ENCODE results near the gene SLC6A17.

The SLC6A17 gene

GRCh38 chr1:110205591-110206155 is 55.4 kb downstream of the SLC6A17 start:
- DNase-seq: no peak

- DNase-seq: no peak
Measured at GRCh38 chr1:110206261-110206920, 56.1 kb downstream of the SLC6A17 start.

GRCh38 chr1:110207831-110208230 is 57.5 kb downstream of the SLC6A17 start:
- peak; percentile 55 for DNase-seq

- no peak for DNase-seq
Measured at GRCh38 chr1:110208916-110209645, 58.8 kb downstream of the SLC6A17 start.

GRCh38 chr1:110209715-110210603 is 59.7 kb downstream of the SLC6A17 start, which contains the start of gene KCNC4:
Gene KCNC4, plus strand, starts transcription at chr1:110210314. Its CDS starts 1,186 bp downstream, at chr1:110211500.
- DNase-seq: peak; percentile 85

- DNase-seq: peak; percentile 28
Measured at GRCh38 chr1:110210604-110211495, 60.6 kb downstream of the SLC6A17 start.

GRCh38 chr1:110211496-110212168 is 61.3 kb downstream of the SLC6A17 start:
- DNase-seq: no peak

- no peak for DNase-seq
Measured at GRCh38 chr1:110212169-110213142, 62.2 kb downstream of the SLC6A17 start.

- DNase-seq: no peak
Measured at GRCh38 chr1:110213143-110213540, 62.8 kb downstream of the SLC6A17 start.

GRCh38 chr1:110214454-110215404 is 64.4 kb downstream of the SLC6A17 start:
- no peak for DNase-seq

- DNase-seq: no peak
Measured at GRCh38 chr1:110215621-110216515, 65.6 kb downstream of the SLC6A17 start.

GRCh38 chr1:110216844-110217444 is 66.7 kb downstream of the SLC6A17 start:
- no peak for DNase-seq

GRCh38 chr1:110218137-110218536 is 67.8 kb downstream of the SLC6A17 start:
- no peak for DNase-seq

- no peak for DNase-seq
Measured at GRCh38 chr1:110218739-110219138, 68.4 kb downstream of the SLC6A17 start.

GRCh38 chr1:110220324-110220723 is 70.0 kb downstream of the SLC6A17 start:
- DNase-seq: no peak

- DNase-seq: no peak
Measured at GRCh38 chr1:110221119-110221518, 70.8 kb downstream of the SLC6A17 start.

GRCh38 chr1:110223127-110223526 is 72.8 kb downstream of the SLC6A17 start:
- DNase-seq: no peak

Data from NK-92 treated with Interleukin-12 subunit alpha and Interleukin-12 subunit beta, amount 100 ng/mL, for 24 hours (cell line).